Uterus (tissue), 4 donors: Measurements from ENCODE around the gene EME2. TPM values are rescaled to one million over a fixed set of nuclear protein-coding genes. Genes with fewer than 3 reads are reported as not detected.

Experiments
- DNase-seq, 2 donors: peaks; one replicate each; pipeline ENCODE4 v3.0.0-alpha.2; 2019 to 2020
- H3K27ac ChIP-seq, 2 donors: fragments of 200-600 bp; sonication (generic); 1 replicate in 1 of 2; 2 replicates in 1 of 2; pipeline ENCODE4 v1.5.1; 2016 to 2018
- H3K27me3 ChIP-seq, 2 donors: fragments of 200-600 bp; sonication (generic); one replicate each; pipeline ENCODE4 v1.5.1; 2018 to 2019; ENCODE audit warnings: control low read depth in 1 of 2
- H3K36me3 ChIP-seq, 2 donors: fragments of 200-600 bp; sonication (generic); one replicate each; pipeline ENCODE4 v1.5.1; 2019; ENCODE audit warnings: control low read depth in 1 of 2
- H3K4me1 ChIP-seq, 2 donors: fragments of 200-600 bp; sonication (generic); one replicate each; pipeline ENCODE4 v1.5.1; 2018 to 2019; ENCODE audit warnings: control low read depth in 1 of 2
- H3K4me3 ChIP-seq, 2 donors: fragments of 200-600 bp; sonication (generic); 1 replicate in 1 of 2; 2 replicates in 1 of 2; pipeline ENCODE4 v1.5.1; 2018 to 2019; ENCODE audit warnings: mild to moderate bottlenecking in 1 of 2
- H3K9me3 ChIP-seq, 2 donors: fragments of 200-600 bp; sonication (generic); one replicate each; pipeline ENCODE4 v1.5.1; 2019; ENCODE audit warnings: control low read depth in 1 of 2
- POLR2A ChIP-seq, 2 donors: fragments of 450-650 bp; IDR thresholded peaks; one replicate each; pipeline ENCODE4 v1.6.1; 2016; ENCODE audit warnings: antibody characterized with exemption in 2 of 2, mild to moderate bottlenecking in 1 of 2, moderate library complexity in 1 of 2
- intact Hi-C: fragments of 100-400 bp; cut with DNase I; formaldehyde crosslinking; loops from one replicate; pipeline ENCODE4 v1.15.1; 2023; ENCODE audit warnings: low total_unique reads
- total RNA-seq, 4 donors: library from RNA; depleted of rRNA in 3 of 4; stranded (reverse); fragments of >200 nt in 3 of 4; gene quantifications; one replicate each; pipeline versions ENCODE4 v1.1.0 to v1.2.4, GENCODE V29; 2014 to 2023
- TF ChIP-seq, protein P1 (sequence below), 4 experiments: fragments of 200-600 bp in 2 of 4; fragments of 450-650 bp in 2 of 4; sonication (generic) in 2 of 4; IDR thresholded peaks; one replicate each; pipeline ENCODE4 v1.5.1; 2016 to 2019; ENCODE audit warnings: antibody characterized with exemption in 4 of 4, mild to moderate bottlenecking in 2 of 4, moderate library complexity in 1 of 4
- donor health status: DM: yes; HTN: yes; CAD: no.

The EME2 gene
- total RNA-seq, 4 donors from 2014 or later: 2.6 to 28.2 (median 8.0) TPM

DNA sequence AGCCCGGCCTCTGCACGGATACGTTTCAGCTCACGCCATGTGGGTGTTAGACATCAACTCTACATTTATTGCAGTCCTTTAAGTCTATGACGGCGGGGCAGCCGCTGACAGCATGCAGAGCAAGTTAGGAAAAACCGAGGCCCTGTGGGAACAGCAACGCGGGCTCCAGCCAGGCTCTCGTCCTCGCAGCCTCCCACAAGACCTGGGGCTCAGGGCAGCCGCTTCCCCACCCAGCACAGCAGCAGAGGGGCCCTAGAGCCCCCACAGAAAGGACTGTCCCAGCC lies 4.0 kb downstream of the EME2 start:
- no peaks in the 10 kb centered on the region for H3K9me3 ChIP-seq
- H3K4me3 ChIP-seq: no peak overlapping the region
- no peaks in the 10 kb centered on the region for H3K27me3 ChIP-seq
- no peak for DNase-seq
- no peak for TF ChIP-seq POLR2A (IDR thresholded peaks at IDR 0.05)
- TF ChIP-seq, protein P1, sequence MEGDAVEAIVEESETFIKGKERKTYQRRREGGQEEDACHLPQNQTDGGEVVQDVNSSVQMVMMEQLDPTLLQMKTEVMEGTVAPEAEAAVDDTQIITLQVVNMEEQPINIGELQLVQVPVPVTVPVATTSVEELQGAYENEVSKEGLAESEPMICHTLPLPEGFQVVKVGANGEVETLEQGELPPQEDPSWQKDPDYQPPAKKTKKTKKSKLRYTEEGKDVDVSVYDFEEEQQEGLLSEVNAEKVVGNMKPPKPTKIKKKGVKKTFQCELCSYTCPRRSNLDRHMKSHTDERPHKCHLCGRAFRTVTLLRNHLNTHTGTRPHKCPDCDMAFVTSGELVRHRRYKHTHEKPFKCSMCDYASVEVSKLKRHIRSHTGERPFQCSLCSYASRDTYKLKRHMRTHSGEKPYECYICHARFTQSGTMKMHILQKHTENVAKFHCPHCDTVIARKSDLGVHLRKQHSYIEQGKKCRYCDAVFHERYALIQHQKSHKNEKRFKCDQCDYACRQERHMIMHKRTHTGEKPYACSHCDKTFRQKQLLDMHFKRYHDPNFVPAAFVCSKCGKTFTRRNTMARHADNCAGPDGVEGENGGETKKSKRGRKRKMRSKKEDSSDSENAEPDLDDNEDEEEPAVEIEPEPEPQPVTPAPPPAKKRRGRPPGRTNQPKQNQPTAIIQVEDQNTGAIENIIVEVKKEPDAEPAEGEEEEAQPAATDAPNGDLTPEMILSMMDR (IDR thresholded peaks at IDR 0.05): no peak
- H3K27ac ChIP-seq: no peak overlapping the region
- H3K36me3 ChIP-seq: no peaks in the 10 kb centered on the region
- intact Hi-C loops: no loop called here
- peaks cover 0 to 27% of the 10 kb centered on the region in 2 donors for H3K4me1 ChIP-seq

DNA sequence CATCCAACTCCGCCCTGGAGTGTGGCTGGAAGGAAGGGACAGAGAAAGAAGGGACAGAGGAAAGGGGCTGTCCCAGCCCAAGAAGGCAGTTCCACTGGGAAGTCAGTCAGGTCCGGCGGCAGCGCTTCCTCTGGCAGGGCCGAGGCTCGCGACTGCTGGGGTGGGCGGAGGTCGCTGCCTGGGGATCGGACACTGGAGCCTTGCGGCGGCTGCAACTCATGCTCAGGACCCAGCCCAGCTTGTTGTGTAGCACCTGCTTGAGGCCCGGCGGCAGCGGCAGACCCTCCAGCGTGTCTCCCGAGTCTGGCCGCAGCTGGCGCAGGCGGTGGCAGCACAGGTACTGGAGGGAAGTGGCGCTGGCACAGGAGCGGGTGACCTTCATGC lies 4.4 kb downstream of the EME2 start:
- Histone ChIP-seq H3K27me3 (no peaks in the 10 kb centered on the region), H3K4me1 (peaks cover 0 to 23% of the 10 kb centered on the region in 2 donors), H3K27ac (no peak overlapping the region), H3K9me3 (no peaks in the 10 kb centered on the region), H3K4me3 (no peak overlapping the region), H3K36me3 (no peaks in the 10 kb centered on the region)
- DNase-seq: no peak
- TF ChIP-seq, protein P1 (IDR thresholded peaks at IDR 0.05): no peak
- TF ChIP-seq POLR2A (IDR thresholded peaks at IDR 0.05): no peak
- intact Hi-C loops: no loop called here

DNA sequence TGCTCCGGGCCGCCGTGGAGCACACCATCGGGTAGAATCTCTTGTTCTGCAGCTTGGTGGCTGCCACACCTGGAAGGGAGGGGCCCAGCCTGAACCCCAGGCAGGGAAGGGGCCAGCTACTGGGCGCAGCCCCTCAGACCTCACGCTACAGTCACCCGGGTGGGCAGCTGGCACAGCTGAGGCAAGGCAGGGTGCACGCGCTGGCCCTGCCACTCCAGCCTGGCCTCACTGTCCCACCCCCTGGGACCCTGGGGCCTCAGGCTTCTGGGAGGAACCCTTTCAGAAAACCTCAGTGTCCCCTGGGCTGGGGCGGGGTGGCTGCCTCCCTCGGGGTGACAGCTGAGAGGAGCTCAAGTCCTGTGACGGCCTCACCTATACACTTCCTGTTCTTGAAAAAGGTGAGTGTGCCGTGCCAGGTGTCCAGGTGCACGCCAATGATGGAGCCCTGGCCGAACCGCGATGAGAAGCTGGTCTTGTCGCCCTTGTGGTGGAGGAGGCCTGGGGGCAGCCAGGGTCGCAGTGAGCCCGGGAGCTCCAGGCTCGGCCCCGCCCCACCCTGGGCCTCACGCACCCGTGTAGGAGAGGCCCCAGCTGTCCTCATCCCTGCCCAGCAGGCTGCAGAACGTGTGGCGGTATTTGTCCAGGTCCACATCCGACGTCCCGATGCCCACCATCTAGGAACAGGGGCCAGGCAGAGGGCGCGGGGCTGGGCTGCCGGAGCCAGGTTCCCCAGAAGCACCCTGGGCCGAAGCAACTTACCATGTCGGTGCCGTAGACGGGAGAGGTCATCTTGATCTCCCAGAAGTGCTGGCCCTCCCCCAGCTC lies 5.0 kb downstream of the EME2 start:
- intact Hi-C loops: no loop called here
- Histone ChIP-seq H3K9me3 (no peaks in the 10 kb centered on the region), H3K36me3 (no peaks in the 10 kb centered on the region), H3K4me1 (peaks cover 0 to 18% of the 10 kb centered on the region in 2 donors), H3K27ac (no peak overlapping the region), H3K27me3 (no peaks in the 10 kb centered on the region), H3K4me3 (no peak overlapping the region)
- no peak for DNase-seq
- TF ChIP-seq, protein P1 (IDR thresholded peaks at IDR 0.05): no peak
- TF ChIP-seq POLR2A (IDR thresholded peaks at IDR 0.05): no peak

DNA sequence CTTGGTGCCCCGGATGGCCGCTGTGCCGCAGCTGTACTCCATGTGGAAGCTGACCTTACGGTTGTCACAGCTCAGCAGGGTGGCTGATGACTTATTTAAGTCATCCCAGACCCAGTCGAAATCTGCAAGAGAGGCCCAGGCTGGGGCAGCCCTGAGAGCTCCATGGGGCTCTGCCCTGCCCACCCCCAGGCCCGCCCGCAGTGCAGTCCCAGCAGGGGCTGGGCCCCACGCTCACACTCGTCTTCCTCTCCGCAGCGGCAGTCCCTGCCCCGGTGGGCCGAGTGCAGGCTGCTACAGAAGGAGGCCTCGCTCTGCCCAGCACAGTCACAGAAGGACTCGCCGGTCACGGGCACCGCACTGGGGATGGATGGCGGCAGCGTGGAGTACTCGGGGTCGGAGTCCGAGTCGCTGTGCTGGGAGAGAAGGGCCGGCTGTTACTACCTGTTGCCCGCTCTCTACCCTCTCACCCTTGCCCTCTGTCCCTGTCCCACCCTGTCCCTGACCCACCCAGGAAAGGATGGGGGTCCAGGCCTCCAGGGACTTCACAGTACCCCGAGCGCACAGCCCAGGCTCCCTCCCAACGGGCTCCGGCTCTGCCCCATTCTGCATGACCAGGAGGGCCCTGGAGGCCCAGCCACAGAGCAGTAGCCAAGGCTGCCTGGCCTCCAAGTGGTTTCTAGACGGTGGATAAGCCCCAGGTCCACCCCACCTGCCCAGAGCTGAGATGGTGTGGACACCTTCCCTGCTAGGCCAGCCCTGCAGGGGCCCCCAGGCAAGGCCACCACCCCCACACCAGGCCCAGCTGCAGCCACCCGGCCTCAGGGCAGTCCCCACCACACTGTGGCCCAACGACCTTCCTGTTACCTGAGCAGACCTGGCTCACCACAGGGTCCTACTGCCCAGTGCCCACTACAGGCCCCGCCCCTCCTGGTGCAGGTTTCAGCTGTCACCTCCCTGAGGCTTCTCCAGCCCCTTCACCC lies 5.9 kb downstream of the EME2 start:
- Histone ChIP-seq H3K27ac (no peak overlapping the region), H3K27me3 (no peaks in the 10 kb centered on the region), H3K4me3 (no peak overlapping the region), H3K4me1 (peaks cover 0 to 17% of the 10 kb centered on the region in 2 donors), H3K36me3 (no peaks in the 10 kb centered on the region), H3K9me3 (no peaks in the 10 kb centered on the region)
- DNase-seq: no peak
- TF ChIP-seq, protein P1 (IDR thresholded peaks at IDR 0.05): no peak
- TF ChIP-seq POLR2A (IDR thresholded peaks at IDR 0.05): no peak
- intact Hi-C loops: no loop called here

DNA sequence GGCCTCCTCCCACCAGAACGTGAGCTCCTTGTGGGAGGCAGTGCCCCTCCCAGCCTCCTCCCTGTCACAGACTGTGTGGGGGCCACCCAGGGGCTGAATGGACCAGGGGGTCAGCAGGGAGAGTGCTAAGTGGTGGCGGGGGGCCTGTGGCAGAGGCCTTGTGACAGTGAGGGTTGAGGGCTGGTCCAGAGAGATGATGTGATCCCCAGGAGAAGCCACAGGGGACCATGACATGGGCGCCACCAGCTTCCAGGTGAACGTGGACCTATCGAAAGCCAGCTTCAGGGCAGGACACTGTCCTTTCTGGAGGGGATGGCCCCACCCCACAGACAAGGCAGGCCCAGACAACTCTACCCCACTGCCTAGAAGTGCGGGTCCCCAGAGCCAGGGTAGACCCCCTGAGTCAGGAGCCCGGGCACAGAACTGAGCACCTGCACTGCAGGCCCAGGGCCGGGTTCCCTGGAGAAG lies 6.7 kb downstream of the EME2 start:
- no peak for TF ChIP-seq POLR2A (IDR thresholded peaks at IDR 0.05)
- TF ChIP-seq, protein P1 (IDR thresholded peaks at IDR 0.05): no peak
- no peak overlapping the region for H3K4me3 ChIP-seq
- H3K36me3 ChIP-seq: no peaks in the 10 kb centered on the region
- no peak for DNase-seq
- intact Hi-C loops: no loop called here
- no peak overlapping the region for H3K27ac ChIP-seq
- H3K9me3 ChIP-seq: no peaks in the 10 kb centered on the region
- peaks cover 0 to 9% of the 10 kb centered on the region in 2 donors for H3K4me1 ChIP-seq
- H3K27me3 ChIP-seq: no peaks in the 10 kb centered on the region
